ENCODE data around the gene ADAMTS2. TPM values are rescaled to one million over a fixed set of nuclear protein-coding genes. Genes with fewer than 3 reads are reported as not detected.

The ADAMTS2 gene
- total and polyA plus RNA-seq, 2 experiments from 2014 or later = 1.6 to 8.1 TPM

DNA sequence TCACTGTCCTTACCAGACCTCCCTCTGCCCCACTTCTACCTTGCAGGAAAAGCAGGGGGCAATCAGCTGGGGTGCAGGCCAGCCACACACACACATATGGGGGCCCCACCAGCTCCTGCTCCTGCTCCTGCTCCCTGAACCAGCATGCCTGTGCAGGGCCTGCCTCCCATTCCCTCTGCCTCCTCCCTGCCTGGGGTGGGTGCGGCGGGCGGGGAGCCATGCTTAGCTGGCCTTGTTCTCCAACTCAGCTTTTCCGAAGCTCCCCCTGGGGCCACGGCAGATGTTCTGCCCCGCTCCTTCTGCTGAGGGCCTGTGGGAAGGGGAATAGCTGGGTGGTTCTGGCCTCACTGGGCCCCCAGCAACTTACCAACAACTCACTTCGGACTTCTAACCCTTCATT lies 195.2 kb downstream of the ADAMTS2 start:
- Histone ChIP-seq H3K36me3 (ENCODE audit: insufficient read depth) (no peaks in the 10 kb centered on the region), H3K79me2 (replicated peaks; ENCODE audit: insufficient read depth) (no peaks in the 10 kb centered on the region), H3K27me3 (ENCODE audit: insufficient read depth) (no peaks in the 10 kb centered on the region), H4K20me1 (replicated peaks; ENCODE audit: insufficient read depth) (no peaks in the 10 kb centered on the region), H3K9me2 (ENCODE audit: insufficient read depth) (no peaks in the 10 kb centered on the region), H3F3A (replicated peaks; ENCODE audit: low read depth) (no peaks in the 10 kb centered on the region), H3K4me2 (no peak overlapping the region), H3K4me1 (ENCODE audit: insufficient read depth) (no peaks in the 10 kb centered on the region), H2AFZ (no peak overlapping the region), H3K27ac (ENCODE audit: low read depth) (no peak overlapping the region), H3K4me3 (no peak overlapping the region)
- TF ChIP-seq EZH2phosphoT487 (IDR thresholded peaks at IDR 0.05; ENCODE audit: unreplicated experiment) (no peak), ZNF114 (CRISPR knock-in tag; IDR thresholded peaks at IDR 0.05) (no peak), EZH2 (IDR thresholded peaks at IDR 0.05; ENCODE audit: low read depth, unreplicated experiment) (no peak), ZNF462 (CRISPR knock-in tag; IDR thresholded peaks at IDR 0.05) (no peak), ZNF331 (CRISPR knock-in tag; IDR thresholded peaks at IDR 0.05; ENCODE audit: low read depth) (no peak), REST (IDR thresholded peaks at IDR 0.05; ENCODE audit: unreplicated experiment) (no peak), NANOG (IDR thresholded peaks at IDR 0.05; ENCODE audit: borderline replicate concordance) (no peak), STAT1 (IDR thresholded peaks at IDR 0.05; ENCODE audit: unreplicated experiment) (no peak), POLR2AphosphoS5 (IDR thresholded peaks at IDR 0.05; ENCODE audit: low read depth) (no peak), JUNB (IDR thresholded peaks at IDR 0.05; ENCODE audit: unreplicated experiment) (no peak), CREB1 (CRISPR knock-in tag; IDR thresholded peaks at IDR 0.05; ENCODE audit: low read depth) (no peak)
- TF ChIP-seq, protein P1, sequence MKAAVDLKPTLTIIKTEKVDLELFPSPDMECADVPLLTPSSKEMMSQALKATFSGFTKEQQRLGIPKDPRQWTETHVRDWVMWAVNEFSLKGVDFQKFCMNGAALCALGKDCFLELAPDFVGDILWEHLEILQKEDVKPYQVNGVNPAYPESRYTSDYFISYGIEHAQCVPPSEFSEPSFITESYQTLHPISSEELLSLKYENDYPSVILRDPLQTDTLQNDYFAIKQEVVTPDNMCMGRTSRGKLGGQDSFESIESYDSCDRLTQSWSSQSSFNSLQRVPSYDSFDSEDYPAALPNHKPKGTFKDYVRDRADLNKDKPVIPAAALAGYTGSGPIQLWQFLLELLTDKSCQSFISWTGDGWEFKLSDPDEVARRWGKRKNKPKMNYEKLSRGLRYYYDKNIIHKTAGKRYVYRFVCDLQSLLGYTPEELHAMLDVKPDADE (IDR thresholded peaks at IDR 0.05) = no peak
- TF ChIP-seq, protein P2, sequence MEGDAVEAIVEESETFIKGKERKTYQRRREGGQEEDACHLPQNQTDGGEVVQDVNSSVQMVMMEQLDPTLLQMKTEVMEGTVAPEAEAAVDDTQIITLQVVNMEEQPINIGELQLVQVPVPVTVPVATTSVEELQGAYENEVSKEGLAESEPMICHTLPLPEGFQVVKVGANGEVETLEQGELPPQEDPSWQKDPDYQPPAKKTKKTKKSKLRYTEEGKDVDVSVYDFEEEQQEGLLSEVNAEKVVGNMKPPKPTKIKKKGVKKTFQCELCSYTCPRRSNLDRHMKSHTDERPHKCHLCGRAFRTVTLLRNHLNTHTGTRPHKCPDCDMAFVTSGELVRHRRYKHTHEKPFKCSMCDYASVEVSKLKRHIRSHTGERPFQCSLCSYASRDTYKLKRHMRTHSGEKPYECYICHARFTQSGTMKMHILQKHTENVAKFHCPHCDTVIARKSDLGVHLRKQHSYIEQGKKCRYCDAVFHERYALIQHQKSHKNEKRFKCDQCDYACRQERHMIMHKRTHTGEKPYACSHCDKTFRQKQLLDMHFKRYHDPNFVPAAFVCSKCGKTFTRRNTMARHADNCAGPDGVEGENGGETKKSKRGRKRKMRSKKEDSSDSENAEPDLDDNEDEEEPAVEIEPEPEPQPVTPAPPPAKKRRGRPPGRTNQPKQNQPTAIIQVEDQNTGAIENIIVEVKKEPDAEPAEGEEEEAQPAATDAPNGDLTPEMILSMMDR (conservative IDR thresholded peaks at IDR 0.05; ENCODE audit: low read depth in 2 of 2) = no peak
- H3K4me1 Mint-ChIP-seq = no peaks in the 10 kb centered on the region
- no peaks in the 10 kb centered on the region for H3K36me3 Mint-ChIP-seq (ENCODE audit: low read depth)
- no peak overlapping the region for H3K4me3 Mint-ChIP-seq
- H3K9me3 Mint-ChIP-seq = no peaks in the 10 kb centered on the region; the same call in 1 of the 3 replicates
- DNase-seq (ENCODE audit: low spot score) = no peak
- H3K27ac Mint-ChIP-seq = no peak overlapping the region
- H3K27me3 Mint-ChIP-seq (ENCODE audit: insufficient read depth, low read depth, poor library complexity) = peaks cover 1% of the 10 kb centered on the region
- ATAC-seq = no peak

All from GM23338 (cell line).